ENCODE results near the gene AHCYL1. TPM values are rescaled to one million over a fixed set of nuclear protein-coding genes. Genes with fewer than 3 reads are reported as not detected.

Gene AHCYL1
- total and polyA plus RNA-seq, 8 donors, result 31.0 to 76.3 (median 62.7) TPM

DNA sequence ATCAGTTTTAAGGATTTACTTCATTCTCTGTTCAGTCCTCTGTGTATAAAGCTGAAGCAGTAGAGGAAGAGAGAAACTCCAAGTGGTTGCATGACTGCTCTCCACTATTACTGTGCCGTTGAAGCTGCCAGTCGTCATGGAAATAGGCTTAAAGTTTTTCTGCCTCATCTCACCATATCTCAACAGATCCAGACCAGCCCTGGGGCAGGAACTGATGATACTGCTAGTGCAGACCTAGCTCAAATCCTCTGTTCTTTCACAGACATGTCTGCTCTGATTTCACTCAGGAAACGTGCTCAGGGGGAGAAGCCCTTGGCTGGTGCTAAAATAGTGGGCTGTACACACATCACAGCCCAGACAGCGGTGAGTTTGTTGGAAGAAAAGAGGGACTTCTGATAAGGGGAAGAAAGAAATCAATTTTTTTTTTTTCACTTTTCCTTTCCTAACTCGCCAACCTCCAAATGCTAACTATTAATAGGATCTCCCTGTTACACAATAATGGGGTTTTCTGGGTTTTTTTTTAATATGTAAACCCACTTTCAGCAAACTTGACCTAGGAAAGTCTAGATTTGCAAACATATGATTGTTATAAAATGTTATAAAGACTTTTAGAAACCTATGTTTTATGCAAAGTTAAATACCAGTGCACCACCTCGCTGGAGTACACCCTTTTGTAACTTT lies 27.7 kb downstream of the AHCYL1 start:
- Histone ChIP-seq H3K4me3 (no peak overlapping the region), H3K9me3 (no peaks in the 10 kb centered on the region), H3K27me3 (no peaks in the 10 kb centered on the region), H3K27ac (peak overlapping the region in 2 of 5 donors; percentile 35 to 50), H3K36me3 (peaks cover 68 to 90% (median 86%) of the 10 kb centered on the region in 4 donors), H3K4me1 (peaks cover 0 to 30% (median 14%) of the 10 kb centered on the region in 4 donors)
- no peak for DNase-seq
- no peak for TF ChIP-seq CTCF (IDR thresholded peaks at IDR 0.05)
- no peak for TF ChIP-seq EP300 (IDR thresholded peaks at IDR 0.05)
- TF ChIP-seq POLR2A (IDR thresholded peaks at IDR 0.05), result no peak
- TF ChIP-seq POLR2AphosphoS5 (IDR thresholded peaks at IDR 0.05), result no peak
- intact Hi-C loops (cut with DNase I; ENCODE audit: low total_unique reads), result no loop called here
- 86 to 92% (median 88%) methylated on average over 6 of the region's 6 CpGs for WGBS, 5 donors

GRCh38 chr1:110017792-110018191 lies 33.2 kb downstream of the AHCYL1 start:
- DNase-seq, result no peak
- Histone ChIP-seq H3K9me3 (no peaks in the 10 kb centered on the region), H3K4me1 (no peaks in the 10 kb centered on the region), H3K27me3 (no peaks in the 10 kb centered on the region), H3K27ac (no peak overlapping the region), H3K4me3 (no peak overlapping the region), H3K36me3 (peaks cover 93 to 100% (median 100%) of the 10 kb centered on the region in 4 donors)
- TF ChIP-seq CTCF (IDR thresholded peaks at IDR 0.05) (no peak), POLR2AphosphoS5 (IDR thresholded peaks at IDR 0.05) (no peak), EP300 (IDR thresholded peaks at IDR 0.05) (no peak), POLR2A (IDR thresholded peaks at IDR 0.05) (no peak)
- WGBS, 5 donors, result 83 to 93% (median 86%) methylated on average over 3 of the region's 3 CpGs
- intact Hi-C loops (cut with DNase I; ENCODE audit: low total_unique reads), result no loop called here

- peak in 1 of 2 donors; percentile 58 for DNase-seq
- H3K36me3 ChIP-seq, result peaks cover 93 to 100% (median 100%) of the 10 kb centered on the region in 4 donors
- no peak overlapping the region for H3K27ac ChIP-seq
- TF ChIP-seq EP300 (IDR thresholded peaks at IDR 0.05) (no peak), POLR2A (IDR thresholded peaks at IDR 0.05) (no peak), CTCF (IDR thresholded peaks at IDR 0.05) (no peak), POLR2AphosphoS5 (IDR thresholded peaks at IDR 0.05) (no peak)
- WGBS, 5 donors, result 88 to 93% (median 90%) methylated on average over 9 of the region's 9 CpGs
- H3K4me3 ChIP-seq, result no peak overlapping the region
- intact Hi-C loops (cut with DNase I; ENCODE audit: low total_unique reads), result no loop called here
- H3K9me3 ChIP-seq, result no peaks in the 10 kb centered on the region
- H3K27me3 ChIP-seq, result no peaks in the 10 kb centered on the region
- H3K4me1 ChIP-seq, result no peaks in the 10 kb centered on the region
Observed at GRCh38 chr1:110018396-110018795, 33.8 kb downstream of the AHCYL1 start.

GRCh38 chr1:110019770-110020169 lies 35.2 kb downstream of the AHCYL1 start:
- 60 to 81% (median 68%) methylated on average over 1 of the region's 1 CpG for WGBS, 5 donors
- DNase-seq, result no peak
- no peak overlapping the region for H3K27ac ChIP-seq
- H3K4me1 ChIP-seq, result no peaks in the 10 kb centered on the region
- TF ChIP-seq POLR2AphosphoS5 (IDR thresholded peaks at IDR 0.05) (no peak), EP300 (IDR thresholded peaks at IDR 0.05) (no peak), CTCF (IDR thresholded peaks at IDR 0.05) (no peak), POLR2A (IDR thresholded peaks at IDR 0.05) (no peak)
- H3K4me3 ChIP-seq, result no peak overlapping the region
- intact Hi-C loops (cut with DNase I; ENCODE audit: low total_unique reads), result no loop called here
- H3K9me3 ChIP-seq, result no peaks in the 10 kb centered on the region
- H3K27me3 ChIP-seq, result no peaks in the 10 kb centered on the region
- peaks cover 93 to 100% (median 99%) of the 10 kb centered on the region in 4 donors for H3K36me3 ChIP-seq

Data from stomach (tissue), 9 donors.